Skeletal muscle tissue (tissue), 4 donors: ENCODE data around the gene SIRT3. TPM values are rescaled to one million over a fixed set of nuclear protein-coding genes. Genes with fewer than 3 reads are reported as not detected.

ENCODE experiments used
- H3K27ac ChIP-seq: one replicate; pipeline ENCODE4 v1.7.0; 2013; ENCODE audit warnings: mild to moderate bottlenecking, low read depth, low read length, inconsistent platforms
- H3K27me3 ChIP-seq, 3 donors: one replicate each; pipeline ENCODE4 v1.7.0; 2013; ENCODE audit warnings: low read length in 3 of 3; ENCODE audit not compliant: control insufficient read depth in 3 of 3, insufficient read depth in 3 of 3
- H3K36me3 ChIP-seq, 3 donors: one replicate each; pipeline ENCODE4 v1.7.0; 2013; ENCODE audit warnings: low read length in 3 of 3; ENCODE audit not compliant: control insufficient read depth in 3 of 3, insufficient read depth in 3 of 3
- H3K4me1 ChIP-seq, 3 donors: one replicate each; pipeline ENCODE4 v1.7.0; 2013; ENCODE audit warnings: low read length in 3 of 3, mild to moderate bottlenecking in 3 of 3; ENCODE audit not compliant: control insufficient read depth in 3 of 3, insufficient read depth in 3 of 3
- H3K4me3 ChIP-seq, 3 donors: one replicate each; pipeline ENCODE4 v1.7.0; 2013; ENCODE audit warnings: low read length in 3 of 3
- H3K9ac ChIP-seq, 3 donors: one replicate each; pipeline ENCODE4 v1.7.0; 2013; ENCODE audit warnings: low read length in 3 of 3, mild to moderate bottlenecking in 3 of 3, moderate library complexity in 2 of 3, low read depth in 1 of 3
- H3K9me3 ChIP-seq, 3 donors: one replicate each; pipeline ENCODE4 v1.7.0; 2013; ENCODE audit warnings: low read length in 3 of 3; ENCODE audit not compliant: control insufficient read depth in 3 of 3
- total RNA-seq: library from RNA; depleted of rRNA; stranded (reverse); fragments of >200 nt; gene quantifications from one replicate; pipeline ENCODE4 v1.2.3, GENCODE V29; 2014
- donor health status: Osteomylitis.

SIRT3 gene
- total RNA-seq, 1 donor from 2014 or later, result 14.6 TPM

- Histone ChIP-seq H3K36me3 (peaks cover 47 to 58% (median 50%) of the 10 kb centered on the region in 3 donors), H3K27ac (no peak overlapping the region), H3K9me3 (no peaks in the 10 kb centered on the region), H3K9ac (peak overlapping the region; percentile 35 to 99 (median 98)), H3K4me3 (peak overlapping the region in 2 of 3 donors; percentile 14 to 94), H3K4me1 (peaks cover 48 to 61% (median 50%) of the 10 kb centered on the region in 3 donors), H3K27me3 (no peaks in the 10 kb centered on the region)
These were observed 30.7 kb downstream of the SIRT3 start for GRCh38 chr11:205221-206001.

GRCh38 chr11:204587-205109 is 31.5 kb downstream of the SIRT3 start:
- peaks cover 41 to 53% (median 42%) of the 10 kb centered on the region in 3 donors for H3K4me1 ChIP-seq
- H3K27ac ChIP-seq, result no peak overlapping the region
- no peak overlapping the region for H3K4me3 ChIP-seq
- no peaks in the 10 kb centered on the region for H3K9me3 ChIP-seq
- H3K36me3 ChIP-seq, result peaks cover 41 to 52% (median 44%) of the 10 kb centered on the region in 3 donors
- peak overlapping the region in 1 of 3 donors; percentile 99 for H3K9ac ChIP-seq
- H3K27me3 ChIP-seq, result no peaks in the 10 kb centered on the region

- Histone ChIP-seq H3K9me3 (no peaks in the 10 kb centered on the region), H3K9ac (peak overlapping the region in 2 of 3 donors; percentile 33), H3K27me3 (no peaks in the 10 kb centered on the region), H3K4me3 (no peak overlapping the region), H3K27ac (no peak overlapping the region), H3K4me1 (peaks cover 35 to 47% (median 37%) of the 10 kb centered on the region in 3 donors), H3K36me3 (peaks cover 39 to 47% (median 44%) of the 10 kb centered on the region in 3 donors)
These were observed 32.1 kb downstream of the SIRT3 start for GRCh38 chr11:203945-204586.

GRCh38 chr11:203056-203944 is 32.8 kb downstream of the SIRT3 start:
- Histone ChIP-seq H3K27me3 (no peaks in the 10 kb centered on the region), H3K4me3 (no peak overlapping the region), H3K4me1 (peaks cover 33 to 45% (median 35%) of the 10 kb centered on the region in 3 donors), H3K9ac (peak overlapping the region in 1 of 3 donors; percentile 33), H3K27ac (no peak overlapping the region), H3K9me3 (no peaks in the 10 kb centered on the region), H3K36me3 (peaks cover 39 to 47% (median 44%) of the 10 kb centered on the region in 3 donors)

GRCh38 chr11:202490-202889 is 33.7 kb downstream of the SIRT3 start:
- H3K4me1 ChIP-seq, result peaks cover 27 to 40% (median 31%) of the 10 kb centered on the region in 3 donors
- no peak overlapping the region for H3K4me3 ChIP-seq
- H3K27ac ChIP-seq, result no peak overlapping the region
- H3K9me3 ChIP-seq, result no peaks in the 10 kb centered on the region
- H3K27me3 ChIP-seq, result no peaks in the 10 kb centered on the region
- H3K9ac ChIP-seq, result peak overlapping the region in 1 of 3 donors; percentile 16
- peaks cover 39 to 47% (median 44%) of the 10 kb centered on the region in 3 donors for H3K36me3 ChIP-seq

GRCh38 chr11:201966-202365 is 34.2 kb downstream of the SIRT3 start:
- Histone ChIP-seq H3K9ac (no peak overlapping the region), H3K4me3 (no peak overlapping the region), H3K9me3 (no peaks in the 10 kb centered on the region), H3K27ac (no peak overlapping the region), H3K36me3 (peaks cover 39 to 46% (median 44%) of the 10 kb centered on the region in 3 donors), H3K27me3 (no peaks in the 10 kb centered on the region), H3K4me1 (peaks cover 27 to 40% (median 31%) of the 10 kb centered on the region in 3 donors)

GRCh38 chr11:200224-201003 is 35.7 kb downstream of the SIRT3 start:
- H3K9ac ChIP-seq, result no peak overlapping the region
- H3K27ac ChIP-seq, result no peak overlapping the region
- H3K36me3 ChIP-seq, result peaks cover 37 to 41% (median 40%) of the 10 kb centered on the region in 3 donors
- no peak overlapping the region for H3K4me3 ChIP-seq
- peaks cover 15 to 25% (median 16%) of the 10 kb centered on the region in 3 donors for H3K4me1 ChIP-seq
- H3K27me3 ChIP-seq, result no peaks in the 10 kb centered on the region
- no peaks in the 10 kb centered on the region for H3K9me3 ChIP-seq

GRCh38 chr11:199782-200181 is 36.4 kb downstream of the SIRT3 start:
- Histone ChIP-seq H3K4me3 (no peak overlapping the region), H3K36me3 (peaks cover 31 to 35% (median 34%) of the 10 kb centered on the region in 3 donors), H3K4me1 (peaks cover 11 to 18% (median 11%) of the 10 kb centered on the region in 3 donors), H3K27ac (no peak overlapping the region), H3K27me3 (no peaks in the 10 kb centered on the region), H3K9me3 (no peaks in the 10 kb centered on the region), H3K9ac (no peak overlapping the region)
